ENCODE measurements around the gene EVX2.

DNA sequence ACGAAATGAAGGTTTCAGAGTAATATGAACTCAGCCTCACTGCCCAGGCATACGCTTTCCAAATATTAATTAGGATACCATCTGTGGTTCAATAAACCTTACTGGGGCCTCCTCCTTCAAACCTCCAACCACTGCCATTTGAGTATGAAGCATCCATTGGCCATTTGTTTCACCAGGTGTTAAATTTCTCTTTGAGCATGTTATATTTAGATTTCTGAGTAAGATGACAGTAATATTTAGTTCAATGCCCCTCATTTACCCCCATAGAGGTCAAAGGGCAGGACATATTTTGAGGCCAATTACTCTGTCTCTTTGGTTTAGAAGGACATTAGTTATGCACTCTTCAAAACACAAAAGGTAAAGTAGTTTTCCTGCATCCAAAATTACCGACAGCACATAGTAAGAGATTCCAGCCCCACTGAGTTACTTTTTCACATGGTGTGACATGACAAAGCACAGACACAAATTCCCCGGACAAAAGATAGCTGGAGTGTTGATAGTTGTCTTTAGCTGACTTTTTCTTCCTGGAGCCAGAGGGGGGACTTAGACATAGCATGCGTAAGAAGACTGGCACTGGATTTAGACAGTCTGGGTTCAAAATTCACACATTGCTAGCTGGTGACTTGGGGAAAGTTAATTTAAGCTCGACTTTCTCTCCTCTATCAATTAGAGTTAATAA, 48.6 kb downstream of the EVX2 start:
- TF ChIP-seq, protein P1, sequence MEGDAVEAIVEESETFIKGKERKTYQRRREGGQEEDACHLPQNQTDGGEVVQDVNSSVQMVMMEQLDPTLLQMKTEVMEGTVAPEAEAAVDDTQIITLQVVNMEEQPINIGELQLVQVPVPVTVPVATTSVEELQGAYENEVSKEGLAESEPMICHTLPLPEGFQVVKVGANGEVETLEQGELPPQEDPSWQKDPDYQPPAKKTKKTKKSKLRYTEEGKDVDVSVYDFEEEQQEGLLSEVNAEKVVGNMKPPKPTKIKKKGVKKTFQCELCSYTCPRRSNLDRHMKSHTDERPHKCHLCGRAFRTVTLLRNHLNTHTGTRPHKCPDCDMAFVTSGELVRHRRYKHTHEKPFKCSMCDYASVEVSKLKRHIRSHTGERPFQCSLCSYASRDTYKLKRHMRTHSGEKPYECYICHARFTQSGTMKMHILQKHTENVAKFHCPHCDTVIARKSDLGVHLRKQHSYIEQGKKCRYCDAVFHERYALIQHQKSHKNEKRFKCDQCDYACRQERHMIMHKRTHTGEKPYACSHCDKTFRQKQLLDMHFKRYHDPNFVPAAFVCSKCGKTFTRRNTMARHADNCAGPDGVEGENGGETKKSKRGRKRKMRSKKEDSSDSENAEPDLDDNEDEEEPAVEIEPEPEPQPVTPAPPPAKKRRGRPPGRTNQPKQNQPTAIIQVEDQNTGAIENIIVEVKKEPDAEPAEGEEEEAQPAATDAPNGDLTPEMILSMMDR (IDR thresholded peaks at IDR 0.05) = no peak
- TF ChIP-seq POLR2A (IDR thresholded peaks at IDR 0.05) = no peak
